Stimulated activated CD8-positive, alpha-beta memory T cell treated with anti-CD3 and anti-CD28 coated beads, Interleukin-15, amount 100 ng/mL, for 1 hour (primary cell): ENCODE results near the gene TRMT2A.

ENCODE experiments used
- DNase-seq: peaks from one replicate; pipeline ENCODE4 v3.0.0-alpha.2; 2020; ENCODE audit warnings: low read depth

The TRMT2A gene

DNA sequence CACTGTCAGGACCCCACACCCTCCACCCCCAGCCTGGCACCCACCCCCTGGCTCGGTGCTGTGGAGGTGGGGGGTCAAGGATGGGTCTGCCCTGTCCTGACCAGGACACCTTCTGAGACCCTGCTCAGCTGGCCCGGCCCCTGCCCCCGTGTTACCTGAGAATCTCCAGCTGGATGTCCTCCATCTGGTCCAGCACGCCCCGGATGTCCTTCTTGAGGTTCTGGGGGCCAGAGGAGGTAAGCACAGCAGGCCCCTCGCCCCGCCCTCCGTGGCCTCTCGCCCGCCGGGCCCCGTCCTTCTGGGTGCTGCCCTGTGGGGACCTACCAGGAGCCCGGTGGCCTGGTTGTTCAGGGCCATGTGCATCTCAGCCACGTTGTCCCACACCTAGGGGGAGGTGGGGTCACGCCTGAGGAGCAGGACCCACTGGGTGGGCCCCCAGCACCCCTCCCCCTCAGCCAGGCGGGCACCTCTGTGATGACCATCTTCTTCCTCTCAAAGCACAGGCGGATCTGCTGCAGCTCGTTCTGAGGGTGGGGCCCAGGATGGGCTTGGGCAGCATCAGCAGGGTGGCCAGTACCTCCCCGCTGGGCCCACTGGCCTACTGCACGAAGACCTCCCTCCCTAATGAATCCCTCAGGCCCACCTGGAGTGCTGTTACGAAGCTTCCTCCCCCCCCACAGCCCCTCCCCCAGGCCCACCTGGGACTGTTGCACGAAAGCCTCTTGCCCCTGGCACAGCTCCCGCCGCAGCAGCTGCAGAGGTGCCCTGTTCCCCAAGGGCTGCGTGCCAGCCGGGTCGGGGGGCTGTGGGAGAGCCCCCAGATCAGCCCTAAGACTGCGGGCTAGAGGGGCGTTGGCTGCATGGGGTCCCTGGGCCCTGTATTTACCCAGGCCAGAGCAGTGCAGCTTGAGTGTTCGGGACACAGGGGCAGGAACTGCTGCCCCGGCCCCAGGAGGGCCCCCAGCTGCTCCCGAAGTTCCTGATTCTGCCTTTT, 32.5 kb upstream of the TRMT2A start:
- DNase-seq, result no peak

- no peak for DNase-seq
Observed at GRCh38 chr22:20148414-20148813, 31.4 kb upstream of the TRMT2A start.

- no peak for DNase-seq
Observed at GRCh38 chr22:20147237-20147988, 30.4 kb upstream of the TRMT2A start.

DNA sequence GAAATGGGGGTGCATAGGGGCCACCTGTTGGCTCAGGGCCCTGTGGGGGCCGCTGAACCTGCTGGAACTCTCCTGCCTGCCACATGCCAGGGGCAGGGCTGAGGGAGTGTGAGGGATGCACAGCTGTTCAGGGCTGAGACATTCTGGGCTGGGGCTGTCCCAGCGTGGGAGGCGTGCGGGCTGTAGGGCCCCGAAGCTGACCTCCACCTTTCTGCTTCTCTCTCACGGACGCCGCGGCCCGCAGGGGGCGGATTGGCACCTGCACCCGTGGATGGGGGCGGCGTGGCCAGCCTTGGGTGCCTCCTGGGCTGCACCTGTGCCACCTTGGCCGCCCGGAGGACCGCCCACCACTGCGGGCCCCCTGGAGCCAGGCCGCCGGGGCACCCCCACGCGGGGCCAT, 29.8 kb upstream of the TRMT2A start:
- no peak for DNase-seq

GRCh38 chr22:20145832-20146223, 28.8 kb upstream of the TRMT2A start:
- DNase-seq, result no peak

DNA sequence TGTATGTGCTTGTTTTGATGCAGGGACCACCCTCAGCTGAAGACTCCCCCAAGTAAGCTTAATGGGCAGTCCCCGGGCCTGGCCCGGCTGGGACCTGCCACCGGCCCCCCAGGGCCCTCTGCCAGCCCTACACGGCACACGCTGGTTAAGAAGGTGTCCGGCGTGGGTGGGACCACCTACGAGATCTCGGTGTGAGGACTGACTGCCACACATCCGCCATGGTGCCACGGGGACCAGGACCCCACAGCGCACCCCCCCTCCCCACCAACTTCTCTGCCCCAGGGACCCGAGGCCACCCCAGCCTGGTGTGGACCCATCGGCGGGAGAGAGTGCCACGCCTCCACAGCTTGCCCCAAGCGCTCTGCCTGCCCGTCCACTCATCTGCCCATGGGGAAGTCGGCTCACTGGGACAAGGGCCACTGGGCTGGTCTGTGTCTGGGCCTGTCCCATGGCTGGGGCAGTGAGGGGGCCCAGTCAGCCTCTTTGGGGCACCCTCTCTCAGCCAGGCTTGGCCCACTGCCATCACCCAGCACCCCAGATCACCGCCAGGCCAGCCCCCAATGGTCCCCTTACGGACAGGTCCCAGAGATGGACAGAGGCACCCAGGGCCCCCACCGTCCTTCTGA, 28.3 kb upstream of the TRMT2A start:
- no peak for DNase-seq

DNA sequence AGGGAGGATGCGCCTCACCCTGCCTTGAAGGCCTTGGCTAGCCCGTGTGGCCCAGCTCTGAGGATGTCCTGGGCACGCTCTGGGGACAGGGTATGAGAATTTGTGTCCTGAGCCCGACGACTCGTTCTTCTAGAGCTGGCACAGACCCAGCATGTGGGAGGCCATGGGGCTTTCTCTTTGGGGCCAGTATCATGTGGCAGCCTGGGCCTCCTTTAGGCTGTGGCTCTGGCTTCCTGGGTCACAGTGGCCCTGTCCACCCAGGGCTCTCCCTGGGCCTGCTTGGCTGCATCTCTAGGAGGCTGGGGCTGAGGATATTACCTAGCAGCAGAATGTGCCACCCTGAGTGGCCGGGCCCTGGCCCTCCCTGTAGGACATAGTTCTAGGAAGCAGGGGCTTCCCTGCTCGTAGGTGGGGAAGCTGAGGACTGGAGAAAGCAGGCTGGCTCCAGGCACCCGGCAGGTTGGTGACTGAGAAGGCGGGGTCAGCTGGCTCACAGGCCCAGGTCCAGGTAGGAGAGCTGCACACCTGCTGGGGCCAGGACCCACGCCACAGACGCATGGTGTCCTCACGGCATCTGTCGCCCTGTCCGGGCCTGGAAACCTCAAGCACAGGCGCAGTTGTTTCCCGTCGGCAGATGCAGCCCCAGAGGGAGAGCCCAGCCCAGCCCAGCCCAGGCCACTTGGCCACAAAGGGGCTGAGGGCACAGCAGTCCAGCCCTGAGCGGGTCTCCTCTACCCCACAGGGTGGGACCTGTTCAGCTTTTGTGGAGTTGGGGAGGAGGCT, 27.0 kb upstream of the TRMT2A start:
- no peak for DNase-seq

DNA sequence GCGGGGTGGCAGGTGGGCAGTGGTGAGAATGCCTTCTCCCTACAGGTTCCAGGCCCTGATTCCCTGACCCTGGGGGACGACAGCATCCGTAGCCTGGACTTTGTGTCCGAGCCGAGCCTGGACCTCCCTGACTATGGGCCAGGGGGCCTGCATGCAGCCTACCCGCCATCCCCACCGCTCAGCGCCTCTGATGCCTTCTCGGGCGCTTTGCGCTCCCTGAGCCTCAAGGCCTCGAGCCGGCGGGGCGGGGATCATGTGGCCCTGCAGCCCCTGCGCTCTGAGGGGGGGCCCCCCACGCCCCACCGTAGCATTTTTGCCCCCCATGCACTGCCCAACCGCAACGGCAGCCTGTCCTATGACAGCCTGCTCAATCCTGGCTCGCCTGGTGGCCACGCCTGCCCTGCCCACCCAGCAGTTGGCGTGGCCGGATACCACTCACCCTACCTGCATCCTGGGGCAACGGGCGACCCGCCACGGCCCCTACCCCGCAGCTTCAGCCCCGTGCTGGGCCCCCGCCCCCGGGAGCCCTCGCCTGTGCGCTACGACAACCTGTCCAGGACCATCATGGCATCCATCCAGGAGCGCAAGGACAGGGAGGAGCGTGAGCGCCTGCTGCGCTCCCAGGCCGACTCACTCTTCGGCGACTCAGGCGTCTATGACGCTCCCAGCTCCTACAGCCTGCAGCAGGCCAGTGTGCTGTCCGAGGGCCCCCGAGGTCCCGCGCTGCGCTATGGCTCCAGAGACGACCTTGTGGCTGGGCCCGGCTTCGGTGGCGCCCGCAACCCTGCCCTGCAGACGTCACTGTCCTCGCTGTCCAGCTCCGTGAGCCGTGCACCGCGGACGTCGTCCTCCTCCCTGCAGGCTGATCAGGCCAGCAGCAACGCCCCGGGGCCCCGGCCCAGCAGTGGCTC, 25.9 kb upstream of the TRMT2A start:
- DNase-seq, result no peak

GRCh38 chr22:20141186-20142077, 24.4 kb upstream of the TRMT2A start:
- no peak for DNase-seq

DNA sequence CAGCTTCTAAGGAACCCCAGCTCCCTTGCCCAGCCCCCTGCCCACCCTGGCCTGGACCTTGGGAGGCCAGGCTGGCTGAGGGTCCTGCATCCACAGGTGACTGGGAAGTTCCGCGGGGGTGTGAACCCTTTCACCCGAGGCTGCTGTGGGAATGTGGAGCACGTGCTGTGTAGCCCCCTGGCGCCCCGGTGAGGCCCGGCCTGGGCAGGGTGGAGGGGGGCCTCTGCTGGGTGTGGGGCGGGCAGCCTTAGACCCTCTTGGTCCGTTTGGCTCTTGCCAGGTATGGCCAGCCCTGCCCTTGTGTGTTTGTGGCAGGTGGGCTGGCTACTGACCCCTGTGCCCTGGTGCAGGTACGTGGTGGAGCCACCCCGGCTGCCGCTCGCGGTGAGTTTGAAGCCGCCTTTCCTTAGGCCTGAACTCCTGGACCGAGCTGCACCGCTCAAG, 23.5 kb upstream of the TRMT2A start:
- DNase-seq, result no peak

DNA sequence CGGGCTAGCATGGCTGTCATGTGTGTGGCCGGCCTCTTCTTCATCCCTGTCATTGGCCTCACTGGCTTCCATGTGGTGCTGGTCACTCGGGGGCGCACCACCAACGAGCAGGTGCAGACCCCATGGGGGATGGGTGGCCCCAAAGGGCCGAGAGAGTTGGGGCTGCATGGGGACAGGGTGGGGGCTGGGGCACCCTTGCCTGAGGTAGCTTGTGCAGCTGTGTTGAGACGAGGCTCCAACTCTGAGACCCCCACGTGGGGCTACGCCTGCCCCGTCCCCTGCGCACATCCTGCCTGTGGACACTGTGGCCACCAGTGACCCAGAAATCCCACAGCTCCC, 23.1 kb upstream of the TRMT2A start:
- DNase-seq, result no peak

DNA sequence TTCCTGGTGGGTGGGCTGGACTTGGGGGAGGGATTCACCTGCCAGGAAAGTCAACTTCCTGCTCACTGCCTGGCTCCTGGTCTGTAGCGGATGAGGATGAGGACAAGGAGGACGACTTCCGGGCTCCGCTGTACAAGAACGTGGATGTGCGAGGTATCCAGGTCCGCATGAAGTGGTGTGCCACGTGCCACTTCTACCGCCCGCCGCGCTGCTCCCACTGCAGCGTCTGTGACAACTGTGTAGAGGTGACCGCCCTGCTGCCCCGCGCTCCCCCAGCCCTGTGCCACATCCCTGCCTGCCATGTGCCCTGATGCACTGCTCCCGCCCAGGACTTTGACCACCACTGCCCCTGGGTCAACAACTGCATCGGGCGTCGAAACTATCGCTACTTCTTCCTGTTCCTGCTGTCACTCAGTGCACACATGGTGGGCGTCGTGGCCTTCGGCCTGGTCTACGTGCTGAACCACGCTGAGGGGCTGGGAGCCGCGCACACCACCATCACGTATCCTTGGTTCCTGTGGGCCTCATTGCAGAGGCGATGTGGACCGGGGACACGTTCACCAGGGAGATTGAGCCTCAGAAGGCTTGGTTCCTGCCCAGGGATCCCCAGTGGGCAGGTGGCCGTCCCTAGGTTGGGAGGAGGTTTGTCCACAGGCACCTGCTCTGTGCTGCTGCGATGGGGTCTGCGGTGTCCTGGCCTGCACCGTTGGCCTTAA, 22.5 kb upstream of the TRMT2A start:
- no peak for DNase-seq

DNA sequence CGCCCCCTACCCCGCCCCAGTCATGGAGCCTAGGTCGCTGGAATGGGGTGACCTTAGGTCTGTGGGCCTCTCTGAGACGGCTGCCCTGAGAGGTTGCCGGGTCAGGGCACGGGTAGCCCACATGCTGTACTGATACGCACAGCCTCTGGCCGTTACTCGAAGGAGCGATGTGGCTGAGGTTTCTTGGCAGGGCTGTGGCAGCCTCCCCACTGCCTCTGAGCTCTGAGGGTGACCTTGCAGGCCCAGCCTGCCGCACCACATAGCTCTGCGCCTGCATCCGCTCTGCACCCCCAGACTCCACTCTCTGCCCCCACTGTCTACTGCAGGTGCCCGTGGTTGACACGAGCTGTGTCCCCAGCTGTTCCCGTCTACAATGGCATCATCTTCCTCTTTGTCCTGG, 21.8 kb upstream of the TRMT2A start:
- no peak for DNase-seq

- no peak for DNase-seq
Observed at GRCh38 chr22:20138417-20138738, 21.4 kb upstream of the TRMT2A start.

- DNase-seq, result no peak
Observed at GRCh38 chr22:20137671-20138416, 20.8 kb upstream of the TRMT2A start.

- DNase-seq, result no peak
Observed at GRCh38 chr22:20137113-20137512, 20.1 kb upstream of the TRMT2A start.

DNA sequence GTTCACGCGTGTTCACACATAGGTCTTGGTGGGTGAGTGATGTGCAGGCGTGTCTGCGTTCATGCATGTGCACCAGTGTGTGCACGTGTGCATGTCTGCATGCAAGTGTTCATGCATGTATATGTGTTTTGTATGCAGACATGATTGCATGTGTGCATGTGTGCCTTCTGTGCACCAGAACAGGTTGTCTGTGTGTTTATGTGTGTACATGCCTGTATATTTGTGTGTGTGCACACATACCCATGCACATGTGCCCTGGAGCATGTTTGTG, 19.5 kb upstream of the TRMT2A start:
- DNase-seq, result no peak

DNA sequence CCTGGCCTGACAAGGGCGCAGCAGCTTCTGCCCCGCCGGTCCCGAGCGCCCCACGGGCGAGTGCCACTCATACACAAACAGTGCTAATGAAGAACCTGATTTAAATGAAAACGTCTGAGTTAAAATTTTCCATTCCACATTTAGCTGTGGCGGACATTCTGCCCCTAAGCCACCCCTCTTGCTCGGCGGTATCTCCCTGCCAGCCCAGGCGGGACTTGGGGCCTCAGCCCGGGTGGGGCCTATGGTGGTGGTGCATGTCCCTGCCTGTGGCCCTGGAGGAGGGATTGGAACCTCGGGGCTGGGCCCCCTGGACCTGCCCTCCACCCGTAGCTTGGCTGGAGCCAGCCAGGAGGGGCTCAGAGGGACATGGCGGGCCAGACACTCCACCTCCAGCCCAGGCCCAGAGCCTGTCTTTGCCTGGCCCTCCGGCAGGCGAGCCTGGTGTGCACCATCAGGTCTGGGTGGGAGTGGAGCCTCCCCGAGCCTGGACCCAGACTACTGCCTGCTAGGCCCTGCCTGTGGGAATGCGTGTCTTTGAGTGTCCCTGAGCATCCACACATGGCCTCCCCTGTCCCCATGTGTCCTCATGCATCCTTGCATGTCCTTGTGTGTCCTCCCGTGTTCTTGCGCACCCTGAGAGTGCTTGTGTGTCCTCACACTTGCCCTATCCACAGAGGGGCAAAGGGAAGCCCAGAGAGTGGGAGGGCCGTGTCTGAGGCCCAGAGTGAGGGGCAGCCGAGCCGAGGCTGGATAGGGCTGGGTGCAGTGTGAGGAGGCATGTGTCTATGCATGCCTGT, 19.0 kb upstream of the TRMT2A start:
- no peak for DNase-seq
